GM23248 (cell line): ENCODE data around the gene SIGLEC12. TPM values are rescaled to one million over a fixed set of nuclear protein-coding genes. Genes with fewer than 3 reads are reported as not detected.

ENCODE experiments used
- DNase-seq: peaks from one replicate; pipeline ENCODE4 v3.0.0-alpha.2; 2015
- H2AFZ ChIP-seq: fragments of 200-600 bp; sonication (generic); 2 replicates; pipeline ENCODE4 v1.6.1; 2016; ENCODE audit warnings: antibody characterized with exemption
- H3F3A ChIP-seq: fragments of 200-600 bp; sonication (generic); 2 replicates; pipeline ENCODE4 v1.6.1; 2016; ENCODE audit warnings: mild to moderate bottlenecking, antibody characterized with exemption, mixed run types; ENCODE audit not compliant: insufficient read depth
- H3K27ac ChIP-seq: fragments of 200-600 bp; sonication (generic); 2 replicates; pipeline ENCODE4 v1.5.1; 2016; ENCODE audit warnings: mild to moderate bottlenecking
- H3K27me3 ChIP-seq: fragments of 200-600 bp; sonication (generic); replicated peaks from 2 replicates; pipeline ENCODE4 v1.6.1; 2016; ENCODE audit warnings: mild to moderate bottlenecking; ENCODE audit not compliant: insufficient read depth
- H3K36me3 ChIP-seq: fragments of 200-600 bp; sonication (generic); 2 replicates; pipeline ENCODE4 v1.6.1; 2016; ENCODE audit warnings: low read depth, mild to moderate bottlenecking
- H3K4me1 ChIP-seq: fragments of 200-600 bp; sonication (generic); 2 replicates; pipeline ENCODE4 v1.6.1; 2016; ENCODE audit warnings: mild to moderate bottlenecking; ENCODE audit not compliant: insufficient read depth
- H3K4me2 ChIP-seq: fragments of 200-600 bp; sonication (generic); one replicate; pipeline ENCODE4 v1.6.1; 2016; ENCODE audit warnings: mild to moderate bottlenecking; ENCODE audit not compliant: unreplicated experiment
- H3K4me3 ChIP-seq: fragments of 200-600 bp; sonication (generic); 2 replicates; pipeline ENCODE4 v1.5.1; 2016; ENCODE audit warnings: mild to moderate bottlenecking
- H3K79me2 ChIP-seq: fragments of 200-600 bp; sonication (generic); 2 replicates; pipeline ENCODE4 v1.6.1; 2016; ENCODE audit warnings: mild to moderate bottlenecking; ENCODE audit not compliant: insufficient read depth
- H3K9ac ChIP-seq: fragments of 200-600 bp; sonication (generic); 2 replicates; pipeline ENCODE4 v1.6.1; 2016; ENCODE audit warnings: mild to moderate bottlenecking
- H3K9me2 ChIP-seq: fragments of 200-600 bp; sonication (generic); 2 replicates; pipeline ENCODE4 v1.6.1; 2016; ENCODE audit warnings: mixed run types, mild to moderate bottlenecking, moderate library complexity; ENCODE audit not compliant: insufficient read depth
- H3K9me3 ChIP-seq: fragments of 200-600 bp; sonication (generic); one replicate; pipeline ENCODE4 v1.6.1; 2017; ENCODE audit warnings: low read depth
- H4K20me1 ChIP-seq: fragments of 200-600 bp; sonication (generic); 2 replicates; pipeline ENCODE4 v1.6.0; 2016; ENCODE audit not compliant: insufficient read depth
- EZH2 ChIP-seq: fragments of 200-600 bp; sonication (generic); IDR thresholded peaks from 2 replicates; pipeline ENCODE4 v1.6.1; 2018; ENCODE audit warnings: antibody characterized with exemption, mild to moderate bottlenecking; ENCODE audit not compliant: insufficient read depth, poor library complexity, severe bottlenecking
- EZH2phosphoT487 ChIP-seq: fragments of 200-600 bp; sonication (generic); IDR thresholded peaks from 2 replicates; pipeline ENCODE4 v1.6.1; 2018; ENCODE audit warnings: antibody characterized with exemption, moderate library complexity, mild to moderate bottlenecking, low read depth; ENCODE audit not compliant: insufficient read depth
- WGBS, 2 experiments: methylation state at CpG; one replicate each; pipeline ENCODE4 v1.1.6; 2015 to 2017; ENCODE audit warnings: low lambda C conversion rate in 2 of 2, low coverage in 1 of 2; ENCODE audit errors: missing lambda C conversion rate in 2 of 2; 5-methylcytosine and 5-hydroxymethylcytosine counted together
- in situ Hi-C: fragments of 300-500 bp; cut with MboI; formaldehyde crosslinking; loops from 2 replicates; pipeline ENCODE4 v1.15.0; 2020
- polyA plus RNA-seq: library from polyadenylated mRNA; unstranded; fragments of >200 nt; fragmentation: Nextera tagmentation; extraction: Ambion mirVana; gene quantifications from 2 replicates; pipeline ENCODE4 v1.2.1, GENCODE V29; 2016
- total RNA-seq: library from RNA; depleted of rRNA; stranded (reverse); fragments of >200 nt; shearing (Covaris generic); gene quantifications from 2 replicates; pipeline ENCODE4 v1.2.3, GENCODE V29; 2014

SIGLEC12 gene
- total and polyA plus RNA-seq, 2 experiments from 2014 or later: not detected

- Histone ChIP-seq H2AFZ (no peak overlapping the region), H3K9me3 (no peaks in the 10 kb centered on the region), H4K20me1 (no peaks in the 10 kb centered on the region), H3K27me3 (no peaks in the 10 kb centered on the region), H3K36me3 (no peaks in the 10 kb centered on the region), H3K4me1 (no peaks in the 10 kb centered on the region), H3K9ac (no peak overlapping the region), H3F3A (no peaks in the 10 kb centered on the region), H3K27ac (no peak overlapping the region), H3K79me2 (no peaks in the 10 kb centered on the region), H3K9me2 (no peaks in the 10 kb centered on the region), H3K4me3 (no peak overlapping the region), H3K4me2 (no peak overlapping the region)
- in situ Hi-C loops: no loop called here
- peak; percentile 65 for DNase-seq
- 15 to 20% methylated on average over 3 of the region's 3 CpGs for WGBS, 2 experiments
- TF ChIP-seq EZH2phosphoT487 (no peak), EZH2 (no peak)
Measured at GRCh38 chr19:51514866-51515481, 13.4 kb upstream of the SIGLEC12 start.

- no peak for TF ChIP-seq EZH2
- no peak for TF ChIP-seq EZH2phosphoT487
- in situ Hi-C loops: no loop called here
Measured at GRCh38 chr19:51513968-51514367, 12.4 kb upstream of the SIGLEC12 start.

GRCh38 chr19:51511353-51511752 lies 9.8 kb upstream of the SIGLEC12 start:
- Histone ChIP-seq H3K27me3 (no peaks in the 10 kb centered on the region), H3K4me3 (no peak overlapping the region), H2AFZ (no peak overlapping the region), H3K27ac (no peak overlapping the region), H3K36me3 (no peaks in the 10 kb centered on the region), H3K9me2 (no peaks in the 10 kb centered on the region), H4K20me1 (no peaks in the 10 kb centered on the region), H3K9me3 (no peaks in the 10 kb centered on the region), H3K4me1 (no peaks in the 10 kb centered on the region), H3K4me2 (no peak overlapping the region), H3F3A (no peaks in the 10 kb centered on the region), H3K9ac (no peak overlapping the region), H3K79me2 (no peaks in the 10 kb centered on the region)
- peak; percentile 36 for DNase-seq
- no peak for TF ChIP-seq EZH2phosphoT487
- TF ChIP-seq EZH2: no peak
- WGBS, 2 experiments: 1% methylated on average over 6 of the region's 6 CpGs
- in situ Hi-C loops: no loop called here

More at GRCh38 chr19:51513968-51514367, 12.4 kb upstream of the SIGLEC12 start:
- no peaks in the 10 kb centered on the region for H3K4me1 ChIP-seq
- no peak overlapping the region for H3K4me2 ChIP-seq
- WGBS, 2 experiments: 20 to 31% methylated on average over 2 of the region's 2 CpGs
- no peaks in the 10 kb centered on the region for H3F3A ChIP-seq
- no peaks in the 10 kb centered on the region for H3K9me2 ChIP-seq
- DNase-seq: no peak
- no peak overlapping the region for H2AFZ ChIP-seq
- no peaks in the 10 kb centered on the region for H4K20me1 ChIP-seq
- no peaks in the 10 kb centered on the region for H3K9me3 ChIP-seq
- no peak overlapping the region for H3K27ac ChIP-seq
- no peak overlapping the region for H3K4me3 ChIP-seq
- H3K9ac ChIP-seq: no peak overlapping the region
- H3K27me3 ChIP-seq: no peaks in the 10 kb centered on the region
- H3K79me2 ChIP-seq: no peaks in the 10 kb centered on the region
- H3K36me3 ChIP-seq: no peaks in the 10 kb centered on the region

- Histone ChIP-seq H3K4me3 (no peak overlapping the region), H3K4me1 (no peaks in the 10 kb centered on the region), H3K9ac (no peak overlapping the region), H3K9me2 (no peaks in the 10 kb centered on the region), H3K27me3 (no peaks in the 10 kb centered on the region), H3K36me3 (no peaks in the 10 kb centered on the region), H3F3A (no peaks in the 10 kb centered on the region), H4K20me1 (no peaks in the 10 kb centered on the region), H3K9me3 (no peaks in the 10 kb centered on the region), H3K27ac (no peak overlapping the region), H2AFZ (no peak overlapping the region), H3K4me2 (no peak overlapping the region), H3K79me2 (no peaks in the 10 kb centered on the region)
- WGBS, 2 experiments: 14 to 18% methylated on average over 7 of the region's 7 CpGs
- no peak for DNase-seq
- TF ChIP-seq EZH2phosphoT487 (no peak), EZH2 (no peak)
- in situ Hi-C loops: no loop called here
Measured at GRCh38 chr19:51509823-51510660, 8.4 kb upstream of the SIGLEC12 start.
